ENCODE data around the gene ATAD3B.
"Not testable (repeated sequence)": the region's sequence is repeated elsewhere in the genome, so short reads cannot be mapped to it uniquely, and the experiment has no call there.

The ATAD3B gene

GRCh38 chr1:1494311-1494710, 22.7 kb downstream of the ATAD3B start:
- not testable (repeated sequence) for H3K4ac ChIP-seq (ENCODE audit: low read depth, low read length); H4K8ac ChIP-seq (ENCODE audit: low read depth, low read length); H3K4me2 ChIP-seq (ENCODE audit: low read length); H2BK120ac ChIP-seq (ENCODE audit: insufficient read depth, low read length, poor library complexity); H3K18ac ChIP-seq (ENCODE audit: low read length); H3K14ac ChIP-seq (ENCODE audit: low read length); H3K9me3 ChIP-seq (ENCODE audit: insufficient read depth, low read depth, low read length); H3K27me3 ChIP-seq (ENCODE audit: insufficient read depth, low read length); H4K12ac ChIP-seq (ENCODE audit: low read depth, low read length); H4K91ac ChIP-seq (ENCODE audit: low read depth, low read length); H2AFZ ChIP-seq (ENCODE audit: insufficient read depth, low read length, poor library complexity); H3K79me2 ChIP-seq (ENCODE audit: control insufficient read depth, insufficient read depth, low read length, poor library complexity); H2BK12ac ChIP-seq (ENCODE audit: low read length); H2BK5ac ChIP-seq (ENCODE audit: low read depth, low read length, poor library complexity); H3K4me3 ChIP-seq (ENCODE audit: low read depth, low read length); DNase-seq; H3K79me1 ChIP-seq (ENCODE audit: low read length); H3K27ac ChIP-seq (ENCODE audit: low read depth, low read length); H3K4me1 ChIP-seq (ENCODE audit: control insufficient read depth in 1 of 2, insufficient read depth in 2 of 2, low read length in 2 of 2); H3K23ac ChIP-seq (ENCODE audit: low read length); H2AK5ac ChIP-seq (ENCODE audit: low read length); H3K9ac ChIP-seq (ENCODE audit: low read length)
- H3K36me3 ChIP-seq (ENCODE audit: control insufficient read depth in 1 of 2, insufficient read depth in 2 of 2, low read length in 2 of 2) = peaks cover 54% of the 10 kb centered on the region in 2 experiments
- no CpG with 5 or more reads among the region's 22 CpGs for WGBS (ENCODE audit: extremely low coverage, insufficient coverage, insufficient read length)

- H4K91ac ChIP-seq (ENCODE audit: low read depth, low read length); H3K23ac ChIP-seq (ENCODE audit: low read length); H3K4me2 ChIP-seq (ENCODE audit: low read length); H3K4me3 ChIP-seq (ENCODE audit: low read depth, low read length); H3K27ac ChIP-seq (ENCODE audit: low read depth, low read length); H3K79me2 ChIP-seq (ENCODE audit: control insufficient read depth, insufficient read depth, low read length, poor library complexity); H2BK5ac ChIP-seq (ENCODE audit: low read depth, low read length, poor library complexity); H2BK12ac ChIP-seq (ENCODE audit: low read length); H3K18ac ChIP-seq (ENCODE audit: low read length); H3K4me1 ChIP-seq (ENCODE audit: control insufficient read depth in 1 of 2, insufficient read depth in 2 of 2, low read length in 2 of 2); H2AFZ ChIP-seq (ENCODE audit: insufficient read depth, low read length, poor library complexity); H3K27me3 ChIP-seq (ENCODE audit: insufficient read depth, low read length); H3K9ac ChIP-seq (ENCODE audit: low read length); H4K8ac ChIP-seq (ENCODE audit: low read depth, low read length); H2AK5ac ChIP-seq (ENCODE audit: low read length); H4K12ac ChIP-seq (ENCODE audit: low read depth, low read length); DNase-seq; H3K14ac ChIP-seq (ENCODE audit: low read length); H3K9me3 ChIP-seq (ENCODE audit: insufficient read depth, low read depth, low read length); H3K79me1 ChIP-seq (ENCODE audit: low read length); H3K4ac ChIP-seq (ENCODE audit: low read depth, low read length); H2BK120ac ChIP-seq (ENCODE audit: insufficient read depth, low read length, poor library complexity): not testable (repeated sequence)
- no CpG with 5 or more reads among the region's 18 CpGs for WGBS (ENCODE audit: extremely low coverage, insufficient coverage, insufficient read length)
- H3K36me3 ChIP-seq (ENCODE audit: control insufficient read depth in 1 of 2, insufficient read depth in 2 of 2, low read length in 2 of 2) = peaks cover 43% of the 10 kb centered on the region in 2 experiments
Measured at GRCh38 chr1:1495461-1495975, 24.0 kb downstream of the ATAD3B start.

GRCh38 chr1:1504777-1505365, 33.3 kb downstream of the ATAD3B start:
- not testable (repeated sequence) for H3K18ac ChIP-seq (ENCODE audit: low read length); H3K23ac ChIP-seq (ENCODE audit: low read length); H4K12ac ChIP-seq (ENCODE audit: low read depth, low read length); H4K91ac ChIP-seq (ENCODE audit: low read depth, low read length); H3K27me3 ChIP-seq (ENCODE audit: insufficient read depth, low read length); H3K36me3 ChIP-seq (ENCODE audit: control insufficient read depth in 1 of 2, insufficient read depth in 2 of 2, low read length in 2 of 2); H3K27ac ChIP-seq (ENCODE audit: low read depth, low read length); H3K4me3 ChIP-seq (ENCODE audit: low read depth, low read length); H2BK12ac ChIP-seq (ENCODE audit: low read length); H3K4me1 ChIP-seq (ENCODE audit: control insufficient read depth in 1 of 2, insufficient read depth in 2 of 2, low read length in 2 of 2); H3K79me2 ChIP-seq (ENCODE audit: control insufficient read depth, insufficient read depth, low read length, poor library complexity); H3K4ac ChIP-seq (ENCODE audit: low read depth, low read length); H3K79me1 ChIP-seq (ENCODE audit: low read length); H3K4me2 ChIP-seq (ENCODE audit: low read length); H3K14ac ChIP-seq (ENCODE audit: low read length); H3K9ac ChIP-seq (ENCODE audit: low read length); H2BK120ac ChIP-seq (ENCODE audit: insufficient read depth, low read length, poor library complexity); H2AK5ac ChIP-seq (ENCODE audit: low read length); H2BK5ac ChIP-seq (ENCODE audit: low read depth, low read length, poor library complexity); H3K9me3 ChIP-seq (ENCODE audit: insufficient read depth, low read depth, low read length)
- WGBS (ENCODE audit: extremely low coverage, insufficient coverage, insufficient read length) = no CpG with 5 or more reads among the region's 16 CpGs
- peak overlapping the region; percentile 41 for H4K8ac ChIP-seq (ENCODE audit: low read depth, low read length)
- peak; percentile 89 to 93 for DNase-seq
- peak overlapping the region; percentile 12 for H2AFZ ChIP-seq (ENCODE audit: insufficient read depth, low read length, poor library complexity)

- DNase-seq = peak in 1 of 2 donors; percentile 51
- H2BK5ac ChIP-seq (ENCODE audit: low read depth, low read length, poor library complexity); H3K79me1 ChIP-seq (ENCODE audit: low read length); H3K79me2 ChIP-seq (ENCODE audit: control insufficient read depth, insufficient read depth, low read length, poor library complexity); H2BK120ac ChIP-seq (ENCODE audit: insufficient read depth, low read length, poor library complexity); H3K4me1 ChIP-seq (ENCODE audit: control insufficient read depth in 1 of 2, insufficient read depth in 2 of 2, low read length in 2 of 2); H4K12ac ChIP-seq (ENCODE audit: low read depth, low read length); H3K9ac ChIP-seq (ENCODE audit: low read length); H3K9me3 ChIP-seq (ENCODE audit: insufficient read depth, low read depth, low read length); H3K4ac ChIP-seq (ENCODE audit: low read depth, low read length); H3K4me3 ChIP-seq (ENCODE audit: low read depth, low read length); H3K4me2 ChIP-seq (ENCODE audit: low read length); H3K18ac ChIP-seq (ENCODE audit: low read length); H3K36me3 ChIP-seq (ENCODE audit: control insufficient read depth in 1 of 2, insufficient read depth in 2 of 2, low read length in 2 of 2); H2BK12ac ChIP-seq (ENCODE audit: low read length); H3K27ac ChIP-seq (ENCODE audit: low read depth, low read length); H3K23ac ChIP-seq (ENCODE audit: low read length); H3K27me3 ChIP-seq (ENCODE audit: insufficient read depth, low read length); H2AK5ac ChIP-seq (ENCODE audit: low read length); H2AFZ ChIP-seq (ENCODE audit: insufficient read depth, low read length, poor library complexity); H4K91ac ChIP-seq (ENCODE audit: low read depth, low read length); H3K14ac ChIP-seq (ENCODE audit: low read length); H4K8ac ChIP-seq (ENCODE audit: low read depth, low read length): not testable (repeated sequence)
- no CpG with 5 or more reads among the region's 22 CpGs for WGBS (ENCODE audit: extremely low coverage, insufficient coverage, insufficient read length)
Measured at GRCh38 chr1:1505366-1505798, 33.8 kb downstream of the ATAD3B start.

Measured in trophoblast cell (in vitro differentiated cells and primary cell).